HEK293 (cell line): ENCODE measurements around the gene SCIN.

ENCODE experiments used
- GLI2 ChIP-seq: fragments of 450-650 bp; formaldehyde crosslinking; IDR thresholded peaks from 2 replicates; pipeline ENCODE4; 2017; ENCODE audit warnings: missing biosample characterization, missing genetic modification characterization, low read depth, borderline replicate concordance
- RBAK ChIP-seq: fragments of 450-650 bp; formaldehyde crosslinking; IDR thresholded peaks from 2 replicates; pipeline ENCODE4 v1.5.1; 2016; ENCODE audit warnings: missing biosample characterization, missing genetic modification characterization
- YY1 ChIP-seq: fragments of 450-650 bp; formaldehyde crosslinking; IDR thresholded peaks from 2 replicates; pipeline ENCODE4 v1.5.1; 2018; ENCODE audit warnings: missing biosample characterization, missing genetic modification characterization
- ZBTB7A ChIP-seq: fragments of 450-650 bp; formaldehyde crosslinking; IDR thresholded peaks from 2 replicates; pipeline ENCODE4 v1.5.1; 2016; ENCODE audit warnings: low read depth, missing biosample characterization, missing genetic modification characterization
- ZFP41 ChIP-seq: fragments of 450-650 bp; formaldehyde crosslinking; IDR thresholded peaks from 2 replicates; pipeline ENCODE4 v1.5.1; 2016; ENCODE audit warnings: missing biosample characterization, missing genetic modification characterization, borderline replicate concordance
- ZNF184 ChIP-seq: fragments of 450-650 bp; IDR thresholded peaks from 2 replicates; pipeline ENCODE4 v1.5.1; 2018; ENCODE audit warnings: missing biosample characterization, mild to moderate bottlenecking, missing genetic modification characterization
- ZNF341 ChIP-seq: fragments of 450-650 bp; formaldehyde crosslinking; IDR thresholded peaks from 2 replicates; pipeline ENCODE4; 2016; ENCODE audit warnings: low read depth, missing biosample characterization, missing genetic modification characterization
- ZNF354C ChIP-seq: fragments of 450-650 bp; formaldehyde crosslinking; IDR thresholded peaks from 2 replicates; pipeline ENCODE4 v1.5.1; 2016; ENCODE audit warnings: missing biosample characterization, missing genetic modification characterization, low read depth, borderline replicate concordance
- ZNF510 ChIP-seq: fragments of 450-650 bp; formaldehyde crosslinking; IDR thresholded peaks from 2 replicates; pipeline ENCODE4 v1.5.1; 2018; ENCODE audit warnings: mild to moderate bottlenecking, missing genetic modification characterization, missing biosample characterization; ENCODE audit not compliant: insufficient replicate concordance
- ZNF561 ChIP-seq: fragments of 450-650 bp; IDR thresholded peaks from 2 replicates; pipeline ENCODE4 v1.5.1; 2018; ENCODE audit warnings: missing biosample characterization, missing genetic modification characterization, borderline replicate concordance
- ZNF670 ChIP-seq: fragments of 450-650 bp; formaldehyde crosslinking; IDR thresholded peaks from 2 replicates; pipeline ENCODE4 v1.5.1; 2016; ENCODE audit warnings: missing biosample characterization, missing genetic modification characterization, low read depth
- TF ChIP-seq, protein P1 (sequence below): fragments of 450-650 bp; formaldehyde crosslinking; IDR thresholded peaks from 2 replicates; pipeline ENCODE4 v1.5.1; 2016; ENCODE audit warnings: missing biosample characterization, missing genetic modification characterization
- TF ChIP-seq, protein P2 (sequence below): fragments of 450-650 bp; formaldehyde crosslinking; IDR thresholded peaks from 2 replicates; pipeline ENCODE4 v1.5.1; 2016; ENCODE audit warnings: missing biosample characterization, missing genetic modification characterization
- TF ChIP-seq, protein P3 (sequence below): fragments of 450-650 bp; formaldehyde crosslinking; IDR thresholded peaks from 2 replicates; pipeline ENCODE4 v1.5.1; 2016; ENCODE audit warnings: missing biosample characterization, missing genetic modification characterization

DNA sequence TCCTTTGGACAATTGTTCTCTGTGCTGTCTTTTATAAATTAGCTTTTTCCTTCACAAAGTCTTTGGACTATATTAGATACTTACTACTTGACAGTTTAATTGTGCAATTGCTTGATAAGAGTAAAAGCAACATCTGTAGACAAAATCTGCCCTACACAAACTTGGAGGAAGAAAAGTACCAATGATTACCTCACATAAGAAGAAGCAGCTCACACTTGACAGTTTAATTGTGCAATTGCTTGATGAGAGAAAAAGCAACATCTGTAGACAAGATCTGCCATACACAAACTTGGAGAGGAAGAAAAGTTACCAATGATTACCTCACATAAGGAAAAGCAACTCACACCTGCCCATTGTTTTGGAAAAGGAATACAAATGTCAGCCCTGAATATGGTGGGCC lies 17.1 kb upstream of the SCIN start:
- TF ChIP-seq ZNF510 (tag by site-specific recombination) (no peak), GLI2 (tag by site-specific recombination) (no peak), ZBTB7A (no peak), ZNF670 (no peak), ZNF354C (tag by site-specific recombination) (no peak), YY1 (tag by site-specific recombination) (no peak), ZNF341 (tag by site-specific recombination) (no peak), ZNF184 (tag by site-specific recombination) (no peak), ZFP41 (tag by site-specific recombination) (no peak), ZNF561 (tag by site-specific recombination) (no peak), RBAK (no peak)
- TF ChIP-seq, protein P1, sequence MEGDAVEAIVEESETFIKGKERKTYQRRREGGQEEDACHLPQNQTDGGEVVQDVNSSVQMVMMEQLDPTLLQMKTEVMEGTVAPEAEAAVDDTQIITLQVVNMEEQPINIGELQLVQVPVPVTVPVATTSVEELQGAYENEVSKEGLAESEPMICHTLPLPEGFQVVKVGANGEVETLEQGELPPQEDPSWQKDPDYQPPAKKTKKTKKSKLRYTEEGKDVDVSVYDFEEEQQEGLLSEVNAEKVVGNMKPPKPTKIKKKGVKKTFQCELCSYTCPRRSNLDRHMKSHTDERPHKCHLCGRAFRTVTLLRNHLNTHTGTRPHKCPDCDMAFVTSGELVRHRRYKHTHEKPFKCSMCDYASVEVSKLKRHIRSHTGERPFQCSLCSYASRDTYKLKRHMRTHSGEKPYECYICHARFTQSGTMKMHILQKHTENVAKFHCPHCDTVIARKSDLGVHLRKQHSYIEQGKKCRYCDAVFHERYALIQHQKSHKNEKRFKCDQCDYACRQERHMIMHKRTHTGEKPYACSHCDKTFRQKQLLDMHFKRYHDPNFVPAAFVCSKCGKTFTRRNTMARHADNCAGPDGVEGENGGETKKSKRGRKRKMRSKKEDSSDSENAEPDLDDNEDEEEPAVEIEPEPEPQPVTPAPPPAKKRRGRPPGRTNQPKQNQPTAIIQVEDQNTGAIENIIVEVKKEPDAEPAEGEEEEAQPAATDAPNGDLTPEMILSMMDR (tag by site-specific recombination): no peak
- TF ChIP-seq, protein P2, sequence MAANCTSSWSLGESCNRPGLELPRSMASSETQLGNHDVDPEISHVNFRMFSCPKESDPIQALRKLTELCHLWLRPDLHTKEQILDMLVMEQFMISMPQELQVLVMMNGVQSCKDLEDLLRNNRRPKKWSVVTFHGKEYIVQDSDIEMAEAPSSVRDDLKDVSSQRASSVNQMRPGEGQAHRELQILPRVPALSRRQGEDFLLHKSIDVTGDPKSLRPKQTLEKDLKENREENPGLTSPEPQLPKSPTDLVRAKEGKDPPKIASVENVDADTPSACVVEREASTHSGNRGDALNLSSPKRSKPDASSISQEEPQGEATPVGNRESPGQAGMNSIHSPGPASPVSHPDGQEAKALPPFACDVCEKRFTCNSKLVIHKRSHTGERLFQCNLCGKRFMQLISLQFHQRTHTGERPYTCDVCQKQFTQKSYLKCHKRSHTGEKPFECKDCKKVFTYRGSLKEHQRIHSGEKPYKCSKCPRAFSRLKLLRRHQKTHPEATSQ: no peak
- TF ChIP-seq, protein P3, sequence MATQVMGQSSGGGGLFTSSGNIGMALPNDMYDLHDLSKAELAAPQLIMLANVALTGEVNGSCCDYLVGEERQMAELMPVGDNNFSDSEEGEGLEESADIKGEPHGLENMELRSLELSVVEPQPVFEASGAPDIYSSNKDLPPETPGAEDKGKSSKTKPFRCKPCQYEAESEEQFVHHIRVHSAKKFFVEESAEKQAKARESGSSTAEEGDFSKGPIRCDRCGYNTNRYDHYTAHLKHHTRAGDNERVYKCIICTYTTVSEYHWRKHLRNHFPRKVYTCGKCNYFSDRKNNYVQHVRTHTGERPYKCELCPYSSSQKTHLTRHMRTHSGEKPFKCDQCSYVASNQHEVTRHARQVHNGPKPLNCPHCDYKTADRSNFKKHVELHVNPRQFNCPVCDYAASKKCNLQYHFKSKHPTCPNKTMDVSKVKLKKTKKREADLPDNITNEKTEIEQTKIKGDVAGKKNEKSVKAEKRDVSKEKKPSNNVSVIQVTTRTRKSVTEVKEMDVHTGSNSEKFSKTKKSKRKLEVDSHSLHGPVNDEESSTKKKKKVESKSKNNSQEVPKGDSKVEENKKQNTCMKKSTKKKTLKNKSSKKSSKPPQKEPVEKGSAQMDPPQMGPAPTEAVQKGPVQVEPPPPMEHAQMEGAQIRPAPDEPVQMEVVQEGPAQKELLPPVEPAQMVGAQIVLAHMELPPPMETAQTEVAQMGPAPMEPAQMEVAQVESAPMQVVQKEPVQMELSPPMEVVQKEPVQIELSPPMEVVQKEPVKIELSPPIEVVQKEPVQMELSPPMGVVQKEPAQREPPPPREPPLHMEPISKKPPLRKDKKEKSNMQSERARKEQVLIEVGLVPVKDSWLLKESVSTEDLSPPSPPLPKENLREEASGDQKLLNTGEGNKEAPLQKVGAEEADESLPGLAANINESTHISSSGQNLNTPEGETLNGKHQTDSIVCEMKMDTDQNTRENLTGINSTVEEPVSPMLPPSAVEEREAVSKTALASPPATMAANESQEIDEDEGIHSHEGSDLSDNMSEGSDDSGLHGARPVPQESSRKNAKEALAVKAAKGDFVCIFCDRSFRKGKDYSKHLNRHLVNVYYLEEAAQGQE (tag by site-specific recombination): no peak
